ENCODE results near the gene AQP3.

Gene AQP3

DNA sequence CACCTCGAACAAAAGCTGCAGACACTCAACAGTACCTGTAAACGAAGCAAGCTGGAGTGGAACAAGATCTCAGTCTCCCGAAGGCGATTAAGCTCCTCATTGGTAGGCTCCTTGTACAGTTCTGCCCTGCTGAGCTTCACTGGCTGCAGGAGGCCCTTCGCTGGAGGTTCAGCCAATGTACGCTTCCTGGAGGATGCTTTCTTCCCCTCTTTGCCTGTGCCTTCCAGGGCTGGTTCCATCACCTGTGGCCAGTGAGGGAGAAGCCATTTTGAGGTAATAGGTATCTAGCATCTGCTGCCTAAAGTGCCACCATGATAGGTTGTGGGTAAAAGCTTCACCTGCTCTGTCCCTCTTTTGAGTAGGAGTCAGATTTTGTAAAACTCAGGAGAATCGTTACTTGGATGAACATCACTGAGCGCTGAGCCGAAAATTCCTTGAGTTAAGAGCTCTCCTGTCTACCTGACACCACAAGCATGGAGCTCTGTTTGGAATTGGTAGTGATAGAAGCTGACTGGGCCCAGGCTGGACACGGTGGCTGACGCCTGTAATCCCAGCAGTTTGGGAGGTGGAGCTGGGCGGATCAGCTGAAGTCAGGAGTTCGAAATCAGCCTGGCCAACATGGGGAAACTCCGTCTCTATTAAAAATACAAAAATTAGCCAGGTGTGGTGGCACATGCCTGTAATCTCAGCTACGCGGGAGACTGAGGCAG, 24.9 kb upstream of the AQP3 start:
- peak overlapping the region; percentile 89 for H3K4me3 ChIP-seq (ENCODE audit: extremely low read depth, insufficient read depth, low read length, poor library complexity, severe bottlenecking)

DNA sequence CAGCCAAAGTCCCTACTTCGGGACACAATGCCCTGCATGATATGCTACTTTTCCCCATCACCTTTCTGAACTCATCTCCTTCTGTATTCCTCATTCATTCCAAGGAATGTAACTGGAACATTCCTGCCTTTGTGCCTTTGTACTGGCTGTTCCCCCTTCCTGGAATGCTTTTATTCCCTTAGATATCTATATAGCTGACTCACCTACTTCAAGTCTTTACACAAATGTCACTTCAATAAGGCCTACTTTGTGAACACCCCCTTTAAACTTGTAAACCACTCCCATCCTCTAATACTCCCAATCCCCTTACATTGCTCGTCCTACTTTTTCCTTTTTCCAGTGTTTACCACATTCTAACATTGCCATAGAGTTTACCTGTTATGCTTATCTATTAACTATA, 24.0 kb upstream of the AQP3 start:
- no peaks in the 10 kb centered on the region for H3K9me3 ChIP-seq (ENCODE audit: control insufficient read depth, low read length)
- H3K36me3 ChIP-seq (ENCODE audit: control insufficient read depth, insufficient read depth, low read length), result peaks cover 60% of the 10 kb centered on the region
- H3K4me1 ChIP-seq (ENCODE audit: control insufficient read depth, insufficient read depth, low read length, poor library complexity, severe bottlenecking), result peaks cover 16% of the 10 kb centered on the region
- no peak overlapping the region for H3K4me3 ChIP-seq (ENCODE audit: extremely low read depth, insufficient read depth, low read length, poor library complexity, severe bottlenecking)
- H3K27ac ChIP-seq (ENCODE audit: low read depth, low read length, severe bottlenecking), result no peak overlapping the region
- 95 to 100% methylated on average over 2 of the region's 2 CpGs for WGBS, 2 experiments (ENCODE audit: insufficient coverage in 2 of 2)

More for the DNA sequence above, 24.9 kb upstream of the AQP3 start:
- peaks cover 16% of the 10 kb centered on the region for H3K4me1 ChIP-seq (ENCODE audit: control insufficient read depth, insufficient read depth, low read length, poor library complexity, severe bottlenecking)
- H3K36me3 ChIP-seq (ENCODE audit: control insufficient read depth, insufficient read depth, low read length), result peaks cover 51% of the 10 kb centered on the region
- no peaks in the 10 kb centered on the region for H3K9me3 ChIP-seq (ENCODE audit: control insufficient read depth, low read length)
- H3K27ac ChIP-seq (ENCODE audit: low read depth, low read length, severe bottlenecking), result no peak overlapping the region
- WGBS, 2 experiments (ENCODE audit: insufficient coverage in 2 of 2), result 92 to 95% methylated on average over 13 to 15 of the region's 16 CpGs

DNA sequence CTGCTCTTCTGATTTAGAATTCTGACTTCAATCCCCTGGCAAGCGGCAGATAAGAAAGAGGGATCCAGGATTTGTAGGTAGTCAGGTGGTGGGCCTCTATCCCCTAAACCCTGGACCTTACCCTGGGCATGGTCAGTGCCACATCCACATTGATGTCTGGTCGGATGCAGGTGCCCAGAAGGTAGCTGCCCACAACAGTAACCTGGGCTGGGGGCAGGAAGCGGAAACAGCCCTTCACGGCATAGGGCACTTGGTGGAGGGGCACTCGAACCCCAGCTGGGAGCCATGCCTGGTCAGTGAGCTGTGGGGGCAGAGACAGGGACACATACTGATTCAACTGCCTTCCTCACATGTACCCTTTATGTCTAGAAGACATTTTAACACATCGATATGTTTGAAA, 22.5 kb upstream of the AQP3 start:
- H3K9me3 ChIP-seq (ENCODE audit: control insufficient read depth, low read length), result no peaks in the 10 kb centered on the region
- no peak overlapping the region for H3K27ac ChIP-seq (ENCODE audit: low read depth, low read length, severe bottlenecking)
- no peak overlapping the region for H3K4me3 ChIP-seq (ENCODE audit: extremely low read depth, insufficient read depth, low read length, poor library complexity, severe bottlenecking)
- H3K36me3 ChIP-seq (ENCODE audit: control insufficient read depth, insufficient read depth, low read length), result peaks cover 75% of the 10 kb centered on the region
- peaks cover 16% of the 10 kb centered on the region for H3K4me1 ChIP-seq (ENCODE audit: control insufficient read depth, insufficient read depth, low read length, poor library complexity, severe bottlenecking)
- WGBS, 2 experiments (ENCODE audit: insufficient coverage in 2 of 2), result 87 to 93% methylated on average over 4 to 6 of the region's 6 CpGs

DNA sequence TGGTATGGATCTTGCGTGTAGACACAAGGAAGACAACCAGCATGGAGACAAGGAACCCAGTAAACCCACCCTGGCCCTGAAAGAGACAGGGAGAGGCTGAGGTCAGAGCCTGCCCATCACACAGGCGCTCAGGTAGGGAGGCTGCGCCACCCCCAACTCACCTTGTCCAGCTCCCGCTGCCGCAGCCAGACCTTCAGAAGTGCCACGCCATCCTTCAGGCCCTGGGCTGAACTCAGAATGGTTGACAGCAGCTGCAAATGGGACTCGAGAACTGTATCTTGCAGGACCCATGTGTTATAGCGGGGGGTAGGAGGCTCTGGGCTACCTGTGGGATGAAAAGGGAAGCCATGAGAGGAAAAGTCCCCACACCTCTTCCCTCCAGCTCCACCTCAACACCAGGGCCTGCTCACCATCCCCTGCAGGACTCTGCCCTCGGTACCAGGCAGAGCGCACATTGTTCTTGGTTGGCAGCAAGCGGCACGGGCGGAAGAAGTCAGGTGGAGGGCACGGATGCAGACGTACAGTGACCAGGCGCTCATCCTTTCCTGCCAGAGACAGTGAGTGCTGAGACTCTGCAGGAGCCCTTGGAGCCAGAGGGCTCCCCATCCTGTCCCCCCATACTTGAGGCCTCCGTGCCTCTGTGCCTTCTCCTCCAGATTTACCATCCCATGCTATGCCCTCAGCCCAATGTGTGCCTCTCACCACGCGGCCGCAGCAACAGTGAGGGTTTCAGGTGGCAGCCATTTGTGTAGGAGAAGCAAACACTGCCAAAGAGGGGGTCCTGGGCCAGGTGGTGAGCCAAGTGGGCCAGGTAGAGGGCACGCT, 21.6 kb upstream of the AQP3 start:
- H3K9me3 ChIP-seq (ENCODE audit: control insufficient read depth, low read length), result no peaks in the 10 kb centered on the region
- H3K36me3 ChIP-seq (ENCODE audit: control insufficient read depth, insufficient read depth, low read length), result peaks cover 83% of the 10 kb centered on the region
- no peak overlapping the region for H3K4me3 ChIP-seq (ENCODE audit: extremely low read depth, insufficient read depth, low read length, poor library complexity, severe bottlenecking)
- no peak overlapping the region for H3K27ac ChIP-seq (ENCODE audit: low read depth, low read length, severe bottlenecking)
- peaks cover 16% of the 10 kb centered on the region for H3K4me1 ChIP-seq (ENCODE audit: control insufficient read depth, insufficient read depth, low read length, poor library complexity, severe bottlenecking)
- 89 to 99% methylated on average over 13 to 14 of the region's 21 CpGs for WGBS, 2 experiments (ENCODE audit: insufficient coverage in 2 of 2)

DNA sequence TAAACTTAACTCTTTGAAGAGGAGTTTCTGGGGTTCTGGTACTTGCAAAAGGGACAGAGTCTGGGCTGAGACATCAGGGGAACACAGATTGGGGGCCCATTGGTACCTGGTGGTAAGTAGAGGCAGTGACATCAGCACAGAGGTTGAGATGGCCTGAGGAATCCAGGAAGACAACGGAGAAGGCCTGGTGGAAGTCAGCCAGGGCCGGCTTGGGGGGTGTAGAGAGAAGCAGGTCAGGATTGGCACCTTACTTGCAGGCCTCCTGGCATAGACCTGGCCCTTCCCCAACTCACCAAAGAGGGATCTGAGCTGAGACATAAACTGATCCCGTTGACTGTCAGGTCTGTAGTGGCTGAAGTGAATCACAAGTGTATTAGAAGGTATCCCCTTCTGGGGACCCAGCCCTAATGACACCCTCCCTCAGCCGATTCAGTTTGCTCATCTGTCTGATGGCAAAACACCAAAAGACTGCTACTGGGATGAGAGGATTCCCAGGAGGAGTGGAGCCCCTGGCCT, 20.9 kb upstream of the AQP3 start:
- Histone ChIP-seq H3K9me3 (ENCODE audit: control insufficient read depth, low read length) (no peaks in the 10 kb centered on the region), H3K4me3 (ENCODE audit: extremely low read depth, insufficient read depth, low read length, poor library complexity, severe bottlenecking) (no peak overlapping the region), H3K36me3 (ENCODE audit: control insufficient read depth, insufficient read depth, low read length) (peaks cover 91% of the 10 kb centered on the region), H3K27ac (ENCODE audit: low read depth, low read length, severe bottlenecking) (no peak overlapping the region), H3K4me1 (ENCODE audit: control insufficient read depth, insufficient read depth, low read length, poor library complexity, severe bottlenecking) (peaks cover 16% of the 10 kb centered on the region)
- 84 to 86% methylated on average over 2 to 3 of the region's 4 CpGs for whole genome bisulfite sequencing, 2 experiments (ENCODE audit: insufficient coverage in 2 of 2)

DNA sequence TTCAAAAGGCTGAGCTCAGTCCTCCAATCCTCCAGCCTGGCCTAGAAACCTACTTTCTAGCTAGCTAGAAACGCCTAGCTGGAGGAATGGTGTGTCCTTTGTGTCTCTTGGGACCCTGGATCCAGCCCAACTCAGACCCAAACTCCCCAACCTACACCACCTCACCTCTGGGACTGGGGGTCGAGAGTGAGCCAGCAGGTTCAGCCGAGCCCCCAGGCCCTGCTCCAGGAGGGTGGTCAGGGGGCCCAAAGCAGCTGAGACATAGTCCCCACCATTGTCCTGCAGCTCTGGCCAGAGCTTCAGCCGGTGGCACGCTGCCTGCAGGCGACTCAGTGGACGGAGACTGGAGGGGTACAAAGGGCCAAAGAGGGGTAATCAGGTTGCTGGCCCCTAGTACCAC, 20.1 kb upstream of the AQP3 start:
- Histone ChIP-seq H3K9me3 (ENCODE audit: control insufficient read depth, low read length) (no peaks in the 10 kb centered on the region), H3K4me3 (ENCODE audit: extremely low read depth, insufficient read depth, low read length, poor library complexity, severe bottlenecking) (no peak overlapping the region), H3K27ac (ENCODE audit: low read depth, low read length, severe bottlenecking) (no peak overlapping the region), H3K4me1 (ENCODE audit: control insufficient read depth, insufficient read depth, low read length, poor library complexity, severe bottlenecking) (peaks cover 13% of the 10 kb centered on the region), H3K36me3 (ENCODE audit: control insufficient read depth, insufficient read depth, low read length) (peaks cover 97% of the 10 kb centered on the region)
- WGBS, 2 experiments (ENCODE audit: insufficient coverage in 2 of 2), result 89 to 93% methylated on average over 4 to 6 of the region's 7 CpGs

DNA sequence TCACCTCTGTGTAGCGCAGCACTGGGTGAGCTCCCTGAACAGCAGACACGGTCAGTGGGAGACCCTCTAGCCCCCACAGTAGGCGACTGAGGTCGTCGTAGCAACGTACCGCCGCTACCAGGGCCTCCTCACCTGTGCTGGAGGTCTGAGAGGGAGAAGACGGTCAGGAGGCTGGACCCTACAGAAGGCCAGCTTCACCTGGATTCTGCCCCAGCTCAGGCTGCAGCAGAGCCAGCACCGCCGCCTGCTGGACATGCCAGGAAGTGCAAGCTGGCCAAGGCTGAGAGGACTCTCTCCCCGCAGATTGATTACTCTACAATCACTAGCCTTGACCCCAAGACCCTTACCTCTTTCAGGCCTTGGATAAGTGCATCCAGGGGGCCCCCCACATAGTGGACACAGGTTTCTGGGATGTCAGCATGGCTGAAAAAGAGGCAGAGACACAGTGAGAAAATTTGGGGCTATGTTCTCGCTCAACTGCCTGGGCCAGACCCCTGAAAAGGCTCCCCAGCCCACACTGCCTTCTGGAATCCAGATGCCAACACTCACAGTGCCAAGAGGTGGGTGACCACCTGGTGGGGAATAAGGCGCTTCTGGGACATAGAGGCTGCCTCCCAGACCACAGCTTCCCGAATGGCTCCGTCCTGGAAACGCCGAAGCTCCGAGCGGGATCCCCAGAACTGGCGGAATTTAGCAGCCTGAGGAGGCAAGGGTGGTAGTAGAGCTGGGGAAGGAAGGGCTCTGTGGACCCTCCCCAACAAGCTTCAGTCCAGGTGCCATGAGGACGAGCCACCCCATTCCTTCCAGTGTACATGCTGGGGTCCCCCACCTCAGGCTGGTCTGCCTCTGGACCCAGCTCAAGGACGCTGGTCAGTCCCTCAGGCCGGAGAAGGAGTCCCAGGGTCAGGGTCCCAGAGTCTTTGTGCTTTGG, 19.4 kb upstream of the AQP3 start:
- 75 to 80% methylated on average over 18 to 20 of the region's 24 CpGs for WGBS, 2 experiments (ENCODE audit: insufficient coverage in 2 of 2)
- Histone ChIP-seq H3K9me3 (ENCODE audit: control insufficient read depth, low read length) (no peaks in the 10 kb centered on the region), H3K4me1 (ENCODE audit: control insufficient read depth, insufficient read depth, low read length, poor library complexity, severe bottlenecking) (peaks cover 6% of the 10 kb centered on the region), H3K27ac (ENCODE audit: low read depth, low read length, severe bottlenecking) (no peak overlapping the region), H3K4me3 (ENCODE audit: extremely low read depth, insufficient read depth, low read length, poor library complexity, severe bottlenecking) (no peak overlapping the region), H3K36me3 (ENCODE audit: control insufficient read depth, insufficient read depth, low read length) (peaks cover 97% of the 10 kb centered on the region)

DNA sequence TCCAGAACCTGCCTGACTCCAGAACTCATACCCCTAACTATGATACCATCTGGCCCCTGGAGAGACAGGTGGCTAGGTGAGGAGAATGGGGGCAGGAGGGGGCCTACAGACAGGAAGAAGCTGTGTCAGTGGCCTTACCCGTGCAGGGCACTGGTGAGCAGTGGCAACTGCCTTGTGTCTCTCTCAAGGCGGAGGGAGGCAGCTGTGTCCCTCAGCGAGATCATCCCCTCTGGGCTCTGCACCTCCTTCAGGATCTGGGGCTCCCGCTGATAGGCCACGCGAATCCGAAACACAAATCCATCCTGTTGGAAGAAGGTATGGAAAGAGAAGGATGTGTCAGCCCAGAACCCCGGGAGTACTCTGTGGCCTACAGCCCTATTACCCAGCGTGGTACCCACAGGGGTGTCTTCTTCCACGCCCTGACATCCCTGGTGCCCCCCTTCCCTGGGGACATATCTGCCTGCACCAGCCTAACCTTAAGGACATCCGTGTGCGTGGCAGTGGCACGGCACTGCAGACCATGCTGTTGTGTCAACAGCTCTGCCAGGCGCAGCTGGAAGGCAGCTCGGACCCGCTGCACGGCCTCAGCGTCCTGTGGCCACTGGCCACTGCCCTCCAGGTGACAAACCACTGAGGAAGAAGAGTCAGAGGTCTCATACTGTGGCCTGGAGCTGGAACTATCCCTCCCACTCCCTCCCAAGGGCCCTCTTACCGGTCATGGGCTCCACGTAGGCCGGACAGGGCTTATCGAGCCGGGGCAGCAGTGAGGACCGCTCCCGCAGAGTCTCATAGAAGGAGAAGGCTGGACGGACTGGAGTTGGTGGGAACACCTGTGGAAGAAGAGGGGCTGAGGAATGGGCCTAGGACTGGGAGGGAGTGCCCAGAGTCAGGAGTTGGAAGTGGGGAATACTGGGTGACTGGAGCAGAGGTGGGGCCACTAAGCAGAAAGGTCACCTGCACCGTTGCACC, 18.5 kb upstream of the AQP3 start:
- no peak overlapping the region for H3K4me3 ChIP-seq (ENCODE audit: extremely low read depth, insufficient read depth, low read length, poor library complexity, severe bottlenecking)
- H3K27ac ChIP-seq (ENCODE audit: low read depth, low read length, severe bottlenecking), result no peak overlapping the region
- H3K4me1 ChIP-seq (ENCODE audit: control insufficient read depth, insufficient read depth, low read length, poor library complexity, severe bottlenecking), result no peaks in the 10 kb centered on the region
- H3K36me3 ChIP-seq (ENCODE audit: control insufficient read depth, insufficient read depth, low read length), result peaks cover 97% of the 10 kb centered on the region
- H3K9me3 ChIP-seq (ENCODE audit: control insufficient read depth, low read length), result no peaks in the 10 kb centered on the region
- 95% methylated on average over 21 to 27 of the region's 27 CpGs for WGBS, 2 experiments (ENCODE audit: insufficient coverage in 2 of 2)

DNA sequence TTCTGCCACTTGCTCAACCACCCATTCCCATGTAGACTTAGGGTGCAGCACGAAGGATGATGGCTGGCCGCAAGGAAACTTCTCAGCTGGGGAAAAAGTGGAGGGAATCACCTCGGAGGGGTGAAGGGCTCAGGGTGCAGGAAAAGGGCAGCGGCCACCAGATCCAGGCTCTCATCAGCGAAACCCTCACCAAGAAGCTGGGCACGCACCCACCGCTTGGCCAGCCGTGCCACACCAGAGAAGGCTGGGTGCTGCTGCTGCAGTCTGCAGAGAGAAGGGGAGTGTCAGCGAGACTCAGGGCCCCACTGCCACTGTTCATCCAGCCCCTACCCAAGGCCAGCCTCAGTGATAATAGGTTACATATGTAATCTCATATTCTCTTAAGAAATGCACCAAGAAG, 17.7 kb upstream of the AQP3 start:
- 89 to 99% methylated on average over 7 to 8 of the region's 9 CpGs for WGBS, 2 experiments (ENCODE audit: insufficient coverage in 2 of 2)
- Histone ChIP-seq H3K4me1 (ENCODE audit: control insufficient read depth, insufficient read depth, low read length, poor library complexity, severe bottlenecking) (no peaks in the 10 kb centered on the region), H3K4me3 (ENCODE audit: extremely low read depth, insufficient read depth, low read length, poor library complexity, severe bottlenecking) (no peak overlapping the region), H3K9me3 (ENCODE audit: control insufficient read depth, low read length) (no peaks in the 10 kb centered on the region), H3K27ac (ENCODE audit: low read depth, low read length, severe bottlenecking) (no peak overlapping the region), H3K36me3 (ENCODE audit: control insufficient read depth, insufficient read depth, low read length) (peaks cover 93% of the 10 kb centered on the region)
